Posterior cingulate gyrus (tissue), 11 donors: ENCODE data around the gene MAX.
"Not testable (repeated sequence)": the region's sequence is repeated elsewhere in the genome, so short reads cannot be mapped to it uniquely, and the experiment has no call there.

ENCODE experiments used
- DNase-seq, 10 donors: peaks; one replicate each; pipeline versions ENCODE4 v3.0.0 to v3.0.0-alpha.2; 2020 to 2021; ENCODE audit warnings: mixed read lengths in 3 of 10
- intact Hi-C: fragments of 100-400 bp; cut with DNase I; formaldehyde crosslinking; loops from one replicate; pipeline ENCODE4 v1.15.1; 2023

MAX gene

GRCh38 chr14:65106316-65106715 lies 4.0 kb upstream of the MAX start:
- intact Hi-C loops = no loop called here
- no peak for DNase-seq

DNA sequence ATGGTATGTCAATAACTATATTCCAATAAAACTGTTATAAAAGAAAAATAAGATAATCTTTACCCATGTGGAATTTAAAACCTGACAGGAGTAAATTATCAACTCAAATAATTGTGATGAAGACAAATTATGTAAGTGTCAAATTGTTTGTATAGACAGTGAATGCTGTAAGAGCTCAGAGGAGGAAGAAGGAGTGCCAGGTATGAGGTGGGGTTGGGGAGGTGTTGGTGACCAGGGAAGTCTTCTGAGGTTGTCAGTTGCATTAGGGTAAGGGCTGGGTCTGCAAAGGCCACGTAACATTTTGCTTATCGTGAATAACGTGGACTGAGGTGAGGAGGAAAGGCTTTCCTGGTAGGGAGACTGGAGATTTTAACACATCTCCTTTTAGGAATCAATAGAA lies 2.5 kb upstream of the MAX start:
- DNase-seq = no peak
- intact Hi-C loops = loop anchor here (5.0 kb wide), 1 partner anchor 308 kb away; the partner anchor contains the start of gene FUT8

DNA sequence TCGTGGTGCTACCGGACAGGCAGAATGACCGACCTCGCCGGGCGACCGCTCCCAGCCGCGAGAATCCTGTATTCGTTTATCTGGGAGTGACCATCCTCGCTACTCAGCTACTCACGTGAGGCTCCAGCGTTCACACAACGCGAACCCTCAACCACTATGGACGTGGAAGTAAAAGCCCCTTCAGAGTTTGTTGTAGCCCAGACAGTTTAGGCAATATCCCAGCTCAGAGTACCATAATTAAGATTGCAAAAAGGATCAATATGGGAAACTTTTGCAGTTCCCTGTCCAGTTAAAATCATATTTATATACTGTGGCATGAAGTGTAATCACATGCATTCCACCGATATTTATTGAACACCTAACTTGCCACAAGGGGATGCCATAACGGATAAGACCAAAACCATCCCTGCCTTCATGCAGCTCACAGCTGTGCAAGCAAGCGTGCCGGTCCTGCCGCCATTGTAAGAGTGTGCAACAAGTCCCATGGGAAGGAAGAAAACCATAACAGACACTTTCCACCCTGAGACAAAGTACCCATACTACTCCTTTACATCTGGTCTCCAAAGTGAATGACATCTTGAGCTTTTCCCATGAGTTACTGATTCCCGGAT lies 938 bp upstream of the MAX start:
- intact Hi-C loops = loop anchor here (2.0 to 5.0 kb wide), 2 partner anchors 116 to 309 kb away; partner anchors contain the start of genes FNTB and FUT8
- peak in 1 of 10 donors; percentile 42 for DNase-seq

GRCh38 chr14:65101631-65102440 lies 481 bp downstream of the MAX start:
- intact Hi-C loops = loop anchor here (2.0 to 5.0 kb wide), 2 partner anchors 115 to 310 kb away; partner anchors contain the start of genes FNTB and FUT8
- DNase-seq = peak in 2 of 10 donors; percentile 8 to 86

DNA sequence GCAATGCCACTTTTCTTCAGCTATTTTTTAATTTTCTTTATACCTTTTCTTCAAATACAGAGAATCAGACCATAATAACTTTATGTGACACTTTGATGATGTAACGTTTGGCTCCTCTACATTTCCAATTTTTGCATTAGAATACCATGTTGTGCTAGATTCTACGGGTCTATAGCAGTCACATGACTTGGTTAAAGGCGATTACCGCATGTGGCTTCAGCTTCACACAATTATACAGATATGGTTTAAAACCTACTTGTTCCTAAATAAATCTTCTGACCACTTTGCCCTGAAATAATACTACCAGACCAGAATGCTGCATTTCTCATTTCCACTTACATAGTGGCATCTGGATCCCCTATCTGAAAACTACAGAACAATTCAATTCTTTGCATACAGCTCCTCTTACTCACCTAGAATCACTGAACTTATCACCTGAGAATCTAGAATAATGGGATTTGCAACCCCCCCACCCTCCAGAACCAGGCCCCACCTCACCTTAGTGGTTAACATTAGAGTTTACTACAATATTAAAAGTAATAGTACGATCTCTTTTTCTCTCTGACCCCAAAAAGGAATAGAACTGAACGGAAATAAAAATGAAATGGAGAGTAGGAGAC lies 1.3 kb downstream of the MAX start:
- DNase-seq = no peak
- intact Hi-C loops = loop anchor here (5.0 kb wide), 1 partner anchor 311 kb away; the partner anchor contains the start of gene FUT8

DNA sequence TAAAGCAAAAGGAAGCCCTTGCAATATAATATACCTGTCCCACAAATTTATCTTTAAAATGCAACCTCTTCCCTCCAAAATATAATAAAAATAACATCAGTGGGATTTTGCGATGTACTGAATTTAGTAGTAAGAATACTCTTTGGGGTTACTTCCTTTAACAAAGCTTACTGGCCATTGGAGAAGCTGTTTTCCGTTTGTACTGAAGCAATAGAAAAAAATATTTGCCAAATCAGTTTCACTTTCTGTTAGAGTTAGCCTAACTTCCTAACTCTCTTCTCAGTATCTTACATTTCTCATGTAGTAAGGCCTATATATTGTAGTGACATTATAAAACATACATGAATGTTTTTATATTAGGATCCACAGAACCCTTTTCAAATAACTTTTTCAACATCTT lies 3.7 kb downstream of the MAX start:
- DNase-seq = no peak
- intact Hi-C loops = no loop called here

- no peak for DNase-seq
- intact Hi-C loops = no loop called here
These were observed 5.8 kb downstream of the MAX start for GRCh38 chr14:65096323-65097089.

- intact Hi-C loops = no loop called here
- DNase-seq = peak in 6 of 10 donors; percentile 23 to 78 (median 40)
These were observed 6.6 kb downstream of the MAX start for GRCh38 chr14:65095633-65096205.

DNA sequence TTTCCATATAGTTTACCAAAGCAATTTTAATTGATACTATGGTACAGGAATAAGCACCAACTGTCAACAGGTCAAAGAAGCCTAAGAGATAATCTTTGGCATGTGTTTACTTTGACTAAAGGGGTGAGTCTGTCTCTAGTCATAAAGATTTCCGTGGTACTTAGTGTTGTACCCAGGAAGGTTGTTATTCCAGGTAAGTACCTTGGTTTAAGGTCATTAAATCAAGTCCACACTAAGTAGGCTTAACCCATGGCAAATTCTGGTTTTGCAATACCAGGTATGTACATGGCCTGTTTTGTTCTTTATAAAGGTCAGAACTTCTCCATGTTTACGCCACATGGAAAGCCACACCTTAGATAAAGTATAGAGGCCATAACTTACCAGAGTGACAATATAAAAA lies 10.0 kb downstream of the MAX start:
- intact Hi-C loops = no loop called here
- no peak for DNase-seq

GRCh38 chr14:65087835-65088234 lies 14.5 kb downstream of the MAX start:
- DNase-seq, intact Hi-C loops: not testable (repeated sequence)

- DNase-seq, intact Hi-C loops: not testable (repeated sequence)
These were observed 15.6 kb downstream of the MAX start for GRCh38 chr14:65086686-65087085.

DNA sequence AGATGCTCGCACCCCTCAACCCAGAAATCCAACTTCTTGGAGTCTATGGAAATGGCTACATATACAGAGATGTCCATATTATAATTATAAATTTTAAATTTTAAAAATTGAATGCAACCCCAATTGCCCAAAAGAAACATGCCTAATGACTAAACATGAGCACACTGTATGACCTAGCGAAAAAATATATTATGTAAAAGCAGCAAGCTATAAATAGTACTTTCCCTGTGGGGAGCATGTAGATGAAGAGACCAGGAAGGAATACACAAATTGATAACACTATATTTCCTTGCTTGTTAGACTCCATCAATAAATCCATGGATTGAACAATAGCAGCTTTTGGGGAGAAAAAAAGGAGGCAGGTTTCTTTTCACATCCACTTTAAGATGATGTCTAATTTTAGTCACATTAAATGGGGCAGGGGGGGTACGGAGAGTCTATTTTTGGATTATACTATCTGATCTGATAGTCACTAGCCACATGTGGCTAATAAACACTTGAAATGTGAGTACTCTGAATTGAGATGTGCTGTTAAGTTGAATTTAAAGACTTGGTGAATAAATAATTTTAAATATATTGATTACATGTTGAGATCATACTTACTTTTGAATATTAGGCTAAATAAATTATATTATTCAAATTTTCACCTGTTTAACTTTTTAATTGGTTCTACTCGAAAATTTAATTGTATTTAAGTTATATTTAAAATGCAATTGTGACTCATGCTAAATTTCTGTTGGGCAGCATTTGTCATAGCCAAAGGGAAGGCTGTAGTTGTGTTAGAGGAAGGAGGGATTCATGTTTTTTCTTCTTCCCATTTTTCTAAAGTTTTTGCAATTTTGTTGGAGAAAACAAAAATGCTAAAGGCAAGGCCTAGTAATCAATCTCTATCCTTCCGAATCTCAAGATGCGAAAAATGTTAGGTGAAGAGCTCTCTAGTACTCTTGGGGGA lies 17.5 kb downstream of the MAX start:
- no peak for DNase-seq
- intact Hi-C loops = no loop called here

DNA sequence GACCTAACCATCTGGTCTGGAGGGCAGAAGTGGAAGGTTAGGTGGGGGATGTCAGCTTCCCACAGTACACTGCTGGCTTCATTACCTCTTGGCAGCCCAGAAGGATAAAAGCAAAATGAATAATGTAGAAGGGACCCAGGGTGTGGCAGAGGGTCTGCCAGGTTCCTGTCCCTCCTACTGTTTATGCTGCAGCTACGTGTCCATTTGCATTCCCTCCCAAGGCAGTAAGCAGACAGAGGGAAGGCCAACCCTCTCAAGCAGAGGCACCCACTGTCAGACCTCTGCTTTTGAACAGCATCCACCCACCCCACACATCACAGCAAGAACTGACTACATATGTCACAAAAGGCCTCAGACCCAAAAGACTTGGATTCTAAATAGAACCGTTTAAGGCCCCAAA lies 19.4 kb downstream of the MAX start:
- no peak for DNase-seq
- intact Hi-C loops = no loop called here

DNA sequence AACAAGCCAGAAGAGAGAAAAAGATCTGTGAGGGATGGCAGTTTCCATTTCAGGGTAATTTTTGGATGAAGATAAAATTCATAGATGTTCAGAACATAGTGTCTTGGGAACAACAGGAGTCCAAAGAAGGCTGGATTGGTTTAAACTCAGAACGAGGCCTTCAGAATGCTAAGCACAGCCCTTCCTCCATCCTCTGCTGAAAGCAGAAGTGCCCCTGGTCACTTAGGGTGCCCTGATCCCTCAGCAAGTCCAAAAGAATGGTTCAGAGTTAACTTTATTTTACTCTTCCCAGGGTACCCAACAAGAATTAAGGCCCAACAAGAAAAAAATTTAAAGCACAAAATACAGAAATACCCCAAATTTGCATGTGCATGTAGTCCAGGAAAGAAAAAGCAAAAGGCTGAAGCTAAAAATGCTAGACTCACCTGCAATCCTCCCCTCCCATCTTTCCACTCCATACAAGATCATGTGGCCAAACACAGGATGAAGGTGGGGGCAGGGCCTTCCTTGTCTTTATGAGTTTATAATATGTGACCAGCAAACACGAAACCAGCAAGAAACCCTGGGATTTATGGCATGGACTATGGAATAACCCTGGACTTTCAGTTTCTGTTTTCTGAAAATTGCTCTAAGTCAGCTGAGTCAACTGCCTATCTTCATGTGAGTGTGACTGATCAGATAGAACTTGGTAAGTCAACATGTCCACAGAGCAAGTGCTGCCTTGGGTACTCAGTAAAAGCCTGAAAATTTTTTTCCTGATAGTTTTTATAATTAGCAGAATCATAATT lies 21.2 kb downstream of the MAX start:
- no peak for DNase-seq
- intact Hi-C loops = no loop called here

DNA sequence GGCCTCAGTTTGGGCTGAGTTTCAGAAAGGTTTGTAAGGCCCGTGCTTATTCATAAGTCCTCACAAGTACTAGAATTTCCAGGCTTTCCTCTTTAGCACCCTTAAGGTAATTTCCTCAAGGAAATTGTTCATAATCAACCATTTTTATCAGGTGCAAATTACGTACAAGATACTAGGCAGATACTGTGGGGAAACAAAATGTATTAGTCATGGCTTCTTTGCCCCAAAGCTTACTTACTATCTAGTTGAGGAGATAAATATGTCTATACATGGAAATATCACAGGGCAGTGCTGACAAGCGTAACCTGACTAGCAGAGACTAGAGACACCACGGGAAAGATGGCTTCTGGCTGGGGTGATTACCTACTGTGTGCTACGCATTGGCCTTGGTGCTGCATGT lies 22.5 kb downstream of the MAX start:
- DNase-seq = no peak
- intact Hi-C loops = no loop called here

DNA sequence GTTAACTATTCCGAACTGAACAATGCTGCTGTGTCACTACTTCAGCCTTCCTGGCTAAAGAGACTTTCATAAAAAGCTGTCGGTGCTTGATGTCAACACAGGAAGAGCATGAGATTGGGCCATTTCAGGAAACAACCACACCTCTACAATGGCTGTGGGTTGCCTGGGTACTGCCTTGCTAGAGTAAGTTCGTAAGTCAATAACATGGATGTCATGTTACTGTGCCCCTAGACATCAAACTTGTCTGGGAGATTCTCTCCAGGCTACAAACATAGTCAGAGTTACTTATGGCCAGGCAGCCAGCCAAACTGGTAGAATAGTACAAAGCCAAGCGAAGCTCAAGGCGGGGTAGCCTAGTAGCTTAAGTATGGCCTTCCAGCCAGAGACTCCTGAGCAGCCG lies 23.1 kb downstream of the MAX start:
- DNase-seq = no peak
- intact Hi-C loops = no loop called here

DNA sequence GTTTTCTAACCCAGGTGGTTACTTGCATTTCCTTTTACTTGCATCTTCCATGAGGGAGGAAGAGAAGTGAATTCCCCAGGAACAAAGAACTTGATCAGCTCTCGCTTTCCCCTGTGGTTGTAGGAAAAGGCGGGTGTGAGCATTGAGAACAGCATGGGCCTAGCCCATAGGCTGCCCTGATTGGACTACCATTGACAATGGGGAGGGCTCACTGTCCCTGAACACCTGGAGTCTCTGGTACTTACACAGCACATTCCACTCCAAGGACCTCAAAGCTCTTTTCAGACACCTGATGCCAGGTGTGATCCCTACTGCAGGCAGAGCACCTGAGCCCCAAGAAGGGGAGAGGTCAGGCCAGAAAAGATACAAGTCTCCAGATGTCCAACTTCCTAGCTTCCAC lies 25.0 kb downstream of the MAX start:
- intact Hi-C loops = no loop called here
- DNase-seq = no peak

- DNase-seq = peak in 3 of 10 donors; percentile 33 to 88 (median 71)
- intact Hi-C loops = no loop called here
These were observed 26.5 kb downstream of the MAX start for GRCh38 chr14:65075628-65076325.
